GM23338 (cell line): ENCODE data around the gene SERINC5. TPM values are rescaled to one million over a fixed set of nuclear protein-coding genes. Genes with fewer than 3 reads are reported as not detected.

ENCODE experiments used
- ATAC-seq: fragments of 200-7000 bp; cut with Tn5 transposase; 3 replicates; pipeline ENCODE4 v1.9.1; 2020
- DNase-seq: peaks from one replicate; pipeline ENCODE4 v3.0.0-alpha.2; 2015; ENCODE audit warnings: low spot score
- H2AFZ ChIP-seq: fragments of 200-600 bp; sonication (generic); 2 replicates; pipeline ENCODE4 v1.8.0; 2016; ENCODE audit warnings: antibody characterized with exemption, mild to moderate bottlenecking, moderate library complexity
- H3F3A ChIP-seq: fragments of 200-600 bp; sonication (generic); replicated peaks from 2 replicates; pipeline ENCODE4 v1.8.0; 2017; ENCODE audit warnings: antibody characterized with exemption, mixed run types, low read depth
- H3K27ac ChIP-seq: fragments of 200-600 bp; sonication (generic); 2 replicates; pipeline ENCODE4 v1.6.1; 2016; ENCODE audit warnings: low read depth
- H3K27me3 ChIP-seq: fragments of 200-600 bp; sonication (generic); 2 replicates; pipeline ENCODE4 v1.8.0; 2016; ENCODE audit warnings: mild to moderate bottlenecking, mixed run types, moderate library complexity; ENCODE audit not compliant: insufficient read depth
- H3K36me3 ChIP-seq: fragments of 200-600 bp; sonication (generic); 2 replicates; pipeline ENCODE4 v1.8.0; 2016; ENCODE audit warnings: mild to moderate bottlenecking; ENCODE audit not compliant: insufficient read depth
- H3K4me1 ChIP-seq: fragments of 200-600 bp; sonication (generic); 2 replicates; pipeline ENCODE4 v1.8.0; 2016; ENCODE audit warnings: mild to moderate bottlenecking, moderate library complexity; ENCODE audit not compliant: insufficient read depth
- H3K4me2 ChIP-seq: fragments of 200-600 bp; sonication (generic); 2 replicates; pipeline ENCODE4 v1.7.1; 2017; ENCODE audit warnings: mixed run types
- H3K4me3 ChIP-seq: fragments of 200-600 bp; sonication (generic); 2 replicates; pipeline ENCODE4 v1.6.1; 2016; ENCODE audit warnings: mixed run types
- H3K79me2 ChIP-seq: fragments of 200-600 bp; sonication (generic); replicated peaks from 2 replicates; pipeline ENCODE4 v1.8.0; 2017; ENCODE audit warnings: mild to moderate bottlenecking; ENCODE audit not compliant: insufficient read depth
- H3K9me2 ChIP-seq: fragments of 200-600 bp; sonication (generic); 2 replicates; pipeline ENCODE4 v1.8.0; 2017; ENCODE audit not compliant: insufficient read depth
- H4K20me1 ChIP-seq: fragments of 200-600 bp; sonication (generic); replicated peaks from 2 replicates; pipeline ENCODE4 v1.8.0; 2017; ENCODE audit warnings: mild to moderate bottlenecking; ENCODE audit not compliant: insufficient read depth
- H3K27ac Mint-ChIP-seq: 2 replicates; pipeline ENCODE4 v1.8.0; 2020; ENCODE audit warnings: inconsistent platforms, mild to moderate bottlenecking, moderate library complexity, mixed read lengths
- H3K27me3 Mint-ChIP-seq: 3 replicates; pipeline ENCODE4 v1.8.0; 2022; ENCODE audit warnings: low read depth, mild to moderate bottlenecking, moderate library complexity, mixed read lengths, inconsistent platforms; ENCODE audit not compliant: insufficient read depth, poor library complexity
- H3K36me3 Mint-ChIP-seq: 3 replicates; pipeline ENCODE4 v1.8.0; 2021; ENCODE audit warnings: low read depth, mild to moderate bottlenecking, inconsistent platforms, moderate library complexity, mixed read lengths
- H3K4me1 Mint-ChIP-seq: 3 replicates; pipeline ENCODE4 v1.8.0; 2020; ENCODE audit warnings: mild to moderate bottlenecking, inconsistent platforms, mixed read lengths
- H3K4me3 Mint-ChIP-seq: 3 replicates; pipeline ENCODE4 v1.8.0; 2021; ENCODE audit warnings: moderate library complexity, mild to moderate bottlenecking, inconsistent platforms, mixed read lengths
- H3K9me3 Mint-ChIP-seq: 3 replicates; pipeline ENCODE4 v1.8.0; 2020; ENCODE audit warnings: moderate library complexity, mild to moderate bottlenecking, inconsistent platforms, mixed read lengths
- CREB1 ChIP-seq: fragments of 250-450 bp; sonication (Bioruptor Pico); IDR thresholded peaks from 2 replicates; pipeline ENCODE4 v1.5.0; 2020; ENCODE audit warnings: low read depth, mild to moderate bottlenecking, moderate library complexity
- CTCF ChIP-seq, 2 experiments: fragments of 200-600 bp in 1 of 2; sonication (generic) in 1 of 2; conservative IDR thresholded peaks; 2 replicates each; pipeline versions ENCODE4 v1.5.1 to v1.6.1; 2016 to 2017; ENCODE audit warnings: antibody characterized with exemption in 2 of 2, low read depth in 2 of 2, mild to moderate bottlenecking in 2 of 2, moderate library complexity in 1 of 2
- EZH2phosphoT487 ChIP-seq: fragments of 200-600 bp; sonication (generic); IDR thresholded peaks from one replicate; pipeline ENCODE4 v1.8.1; 2018; ENCODE audit warnings: antibody characterized with exemption; ENCODE audit not compliant: unreplicated experiment
- JUNB ChIP-seq: IDR thresholded peaks from one replicate; pipeline ENCODE4 v1.6.1; 2016; ENCODE audit warnings: antibody characterized with exemption; ENCODE audit not compliant: unreplicated experiment
- NANOG ChIP-seq: IDR thresholded peaks from 2 replicates; pipeline ENCODE4 v1.6.1; 2016; ENCODE audit warnings: antibody characterized with exemption, borderline replicate concordance
- POLR2AphosphoS5 ChIP-seq: IDR thresholded peaks from 2 replicates; pipeline ENCODE4 v1.6.1; 2016; ENCODE audit warnings: antibody characterized with exemption, low read depth
- STAT1 ChIP-seq: IDR thresholded peaks from one replicate; pipeline ENCODE4 v1.6.1; 2016; ENCODE audit warnings: antibody characterized with exemption; ENCODE audit not compliant: unreplicated experiment
- ZNF114 ChIP-seq: fragments of 250-450 bp; sonication (Bioruptor Pico); IDR thresholded peaks from 2 replicates; pipeline ENCODE4 v1.5.0; 2020; ENCODE audit warnings: mild to moderate bottlenecking, moderate library complexity
- ZNF331 ChIP-seq: fragments of 250-450 bp; sonication (Bioruptor Pico); IDR thresholded peaks from 2 replicates; pipeline ENCODE4 v1.5.0; 2020; ENCODE audit warnings: low read depth, mild to moderate bottlenecking, moderate library complexity
- polyA plus RNA-seq: library from polyadenylated mRNA; unstranded; fragments of >200 nt; fragmentation: Nextera tagmentation; extraction: Ambion mirVana; gene quantifications from 2 replicates; pipeline ENCODE4 v1.2.1, GENCODE V29; 2016
- total RNA-seq: library from RNA; depleted of rRNA; stranded (reverse); fragments of >200 nt; shearing (Covaris generic); gene quantifications from 2 replicates; pipeline ENCODE4 v1.2.3, GENCODE V29; 2014
- TF ChIP-seq, protein P1 (sequence below): IDR thresholded peaks from 2 replicates; pipeline ENCODE4 v1.6.1; 2016; ENCODE audit warnings: antibody characterized with exemption
- TF ChIP-seq, protein P2 (sequence below): fragments of 250-450 bp; sonication (Bioruptor Pico); IDR thresholded peaks from 2 replicates; pipeline ENCODE4 v1.5.0; 2020; ENCODE audit warnings: mild to moderate bottlenecking, moderate library complexity

Gene SERINC5
- total and polyA plus RNA-seq, 2 experiments from 2014 or later: 34.0 to 107 TPM

- H2AFZ ChIP-seq: no peak overlapping the region
- ATAC-seq (no peak), DNase-seq (no peak)
- H3F3A ChIP-seq: peaks cover 33% of the 10 kb centered on the region
- Mint-ChIP-seq H3K4me1 (peaks cover 80% of the 10 kb centered on the region), H3K27me3 (peaks cover 10% of the 10 kb centered on the region), H3K27ac (peak overlapping the region; percentile 78), H3K4me3 (no peak overlapping the region), H3K9me3 (no peaks in the 10 kb centered on the region; the same call in 2 of the 3 replicates), H3K36me3 (peaks cover 43% of the 10 kb centered on the region)
- H3K4me3 ChIP-seq: peak overlapping the region; percentile 4; the same call in 1 of the 2 replicates
- peaks cover 14% of the 10 kb centered on the region; the same call in 1 of the 2 replicates for H3K36me3 ChIP-seq
- peak overlapping the region; percentile 96 for H3K27ac ChIP-seq
- peaks cover 64% of the 10 kb centered on the region for H3K4me1 ChIP-seq
- H3K4me2 ChIP-seq: peak overlapping the region; percentile 37
- no peaks in the 10 kb centered on the region for H3K79me2 ChIP-seq
- TF ChIP-seq, protein P1, sequence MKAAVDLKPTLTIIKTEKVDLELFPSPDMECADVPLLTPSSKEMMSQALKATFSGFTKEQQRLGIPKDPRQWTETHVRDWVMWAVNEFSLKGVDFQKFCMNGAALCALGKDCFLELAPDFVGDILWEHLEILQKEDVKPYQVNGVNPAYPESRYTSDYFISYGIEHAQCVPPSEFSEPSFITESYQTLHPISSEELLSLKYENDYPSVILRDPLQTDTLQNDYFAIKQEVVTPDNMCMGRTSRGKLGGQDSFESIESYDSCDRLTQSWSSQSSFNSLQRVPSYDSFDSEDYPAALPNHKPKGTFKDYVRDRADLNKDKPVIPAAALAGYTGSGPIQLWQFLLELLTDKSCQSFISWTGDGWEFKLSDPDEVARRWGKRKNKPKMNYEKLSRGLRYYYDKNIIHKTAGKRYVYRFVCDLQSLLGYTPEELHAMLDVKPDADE: no peak
- no peak for TF ChIP-seq CTCF (conservative IDR thresholded peaks at IDR 0.05; ENCODE audit: low read depth in 2 of 2)
- no peak for TF ChIP-seq ZNF331 (CRISPR knock-in tag)
- TF ChIP-seq CREB1: no peak
- TF ChIP-seq ZNF114 (CRISPR knock-in tag): no peak
- no peak for TF ChIP-seq EZH2phosphoT487
- no peak for TF ChIP-seq STAT1
- TF ChIP-seq, protein P2, sequence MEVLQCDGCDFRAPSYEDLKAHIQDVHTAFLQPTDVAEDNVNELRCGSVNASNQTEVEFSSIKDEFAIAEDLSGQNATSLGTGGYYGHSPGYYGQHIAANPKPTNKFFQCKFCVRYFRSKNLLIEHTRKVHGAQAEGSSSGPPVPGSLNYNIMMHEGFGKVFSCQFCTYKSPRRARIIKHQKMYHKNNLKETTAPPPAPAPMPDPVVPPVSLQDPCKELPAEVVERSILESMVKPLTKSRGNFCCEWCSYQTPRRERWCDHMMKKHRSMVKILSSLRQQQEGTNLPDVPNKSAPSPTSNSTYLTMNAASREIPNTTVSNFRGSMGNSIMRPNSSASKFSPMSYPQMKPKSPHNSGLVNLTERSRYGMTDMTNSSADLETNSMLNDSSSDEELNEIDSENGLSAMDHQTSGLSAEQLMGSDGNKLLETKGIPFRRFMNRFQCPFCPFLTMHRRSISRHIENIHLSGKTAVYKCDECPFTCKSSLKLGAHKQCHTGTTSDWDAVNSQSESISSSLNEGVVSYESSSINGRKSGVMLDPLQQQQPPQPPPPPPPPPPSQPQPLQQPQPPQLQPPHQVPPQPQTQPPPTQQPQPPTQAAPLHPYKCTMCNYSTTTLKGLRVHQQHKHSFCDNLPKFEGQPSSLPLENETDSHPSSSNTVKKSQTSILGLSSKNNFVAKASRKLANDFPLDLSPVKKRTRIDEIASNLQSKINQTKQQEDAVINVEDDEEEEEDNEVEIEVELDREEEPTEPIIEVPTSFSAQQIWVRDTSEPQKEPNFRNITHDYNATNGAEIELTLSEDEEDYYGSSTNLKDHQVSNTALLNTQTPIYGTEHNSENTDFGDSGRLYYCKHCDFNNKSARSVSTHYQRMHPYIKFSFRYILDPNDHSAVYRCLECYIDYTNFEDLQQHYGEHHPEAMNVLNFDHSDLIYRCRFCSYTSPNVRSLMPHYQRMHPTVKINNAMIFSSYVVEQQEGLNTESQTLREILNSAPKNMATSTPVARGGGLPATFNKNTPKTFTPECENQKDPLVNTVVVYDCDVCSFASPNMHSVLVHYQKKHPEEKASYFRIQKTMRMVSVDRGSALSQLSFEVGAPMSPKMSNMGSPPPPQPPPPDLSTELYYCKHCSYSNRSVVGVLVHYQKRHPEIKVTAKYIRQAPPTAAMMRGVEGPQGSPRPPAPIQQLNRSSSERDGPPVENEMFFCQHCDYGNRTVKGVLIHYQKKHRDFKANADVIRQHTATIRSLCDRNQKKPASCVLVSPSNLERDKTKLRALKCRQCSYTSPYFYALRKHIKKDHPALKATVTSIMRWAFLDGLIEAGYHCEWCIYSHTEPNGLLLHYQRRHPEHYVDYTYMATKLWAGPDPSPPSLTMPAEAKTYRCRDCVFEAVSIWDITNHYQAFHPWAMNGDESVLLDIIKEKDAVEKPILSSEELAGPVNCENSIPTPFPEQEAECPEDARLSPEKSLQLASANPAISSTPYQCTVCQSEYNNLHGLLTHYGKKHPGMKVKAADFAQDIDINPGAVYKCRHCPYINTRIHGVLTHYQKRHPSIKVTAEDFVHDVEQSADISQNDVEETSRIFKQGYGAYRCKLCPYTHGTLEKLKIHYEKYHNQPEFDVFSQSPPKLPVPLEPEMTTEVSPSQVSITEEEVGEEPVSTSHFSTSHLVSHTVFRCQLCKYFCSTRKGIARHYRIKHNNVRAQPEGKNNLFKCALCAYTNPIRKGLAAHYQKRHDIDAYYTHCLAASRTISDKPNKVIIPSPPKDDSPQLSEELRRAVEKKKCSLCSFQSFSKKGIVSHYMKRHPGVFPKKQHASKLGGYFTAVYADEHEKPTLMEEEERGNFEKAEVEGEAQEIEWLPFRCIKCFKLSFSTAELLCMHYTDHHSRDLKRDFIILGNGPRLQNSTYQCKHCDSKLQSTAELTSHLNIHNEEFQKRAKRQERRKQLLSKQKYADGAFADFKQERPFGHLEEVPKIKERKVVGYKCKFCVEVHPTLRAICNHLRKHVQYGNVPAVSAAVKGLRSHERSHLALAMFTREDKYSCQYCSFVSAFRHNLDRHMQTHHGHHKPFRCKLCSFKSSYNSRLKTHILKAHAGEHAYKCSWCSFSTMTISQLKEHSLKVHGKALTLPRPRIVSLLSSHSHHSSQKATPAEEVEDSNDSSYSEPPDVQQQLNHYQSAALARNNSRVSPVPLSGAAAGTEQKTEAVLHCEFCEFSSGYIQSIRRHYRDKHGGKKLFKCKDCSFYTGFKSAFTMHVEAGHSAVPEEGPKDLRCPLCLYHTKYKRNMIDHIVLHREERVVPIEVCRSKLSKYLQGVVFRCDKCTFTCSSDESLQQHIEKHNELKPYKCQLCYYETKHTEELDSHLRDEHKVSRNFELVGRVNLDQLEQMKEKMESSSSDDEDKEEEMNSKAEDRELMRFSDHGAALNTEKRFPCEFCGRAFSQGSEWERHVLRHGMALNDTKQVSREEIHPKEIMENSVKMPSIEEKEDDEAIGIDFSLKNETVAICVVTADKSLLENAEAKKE (CRISPR knock-in tag): no peak
- TF ChIP-seq JUNB: no peak
- no peak for TF ChIP-seq POLR2AphosphoS5
- no peak for TF ChIP-seq NANOG
- no peaks in the 10 kb centered on the region for H4K20me1 ChIP-seq
- H3K27me3 ChIP-seq: no peaks in the 10 kb centered on the region
- H3K9me2 ChIP-seq: no peaks in the 10 kb centered on the region
These were observed 115.4 kb downstream of the SERINC5 start for GRCh38 chr5:80140496-80140895.
